ENCODE data around the gene CARD19.

The CARD19 gene

GRCh38 chr9:93137362-93137761 is 41.3 kb downstream of the CARD19 start:
- ATAC-seq = no peak
- TF ChIP-seq OSR1 (CRISPR knock-in tag; IDR thresholded peaks at IDR 0.05) (no peak), SNAI2 (CRISPR knock-in tag; IDR thresholded peaks at IDR 0.05) (no peak), TSHZ2 (CRISPR knock-in tag; IDR thresholded peaks at IDR 0.05) (no peak), ZFP30 (CRISPR knock-in tag; IDR thresholded peaks at IDR 0.05) (no peak), CSDC2 (CRISPR knock-in tag; IDR thresholded peaks at IDR 0.05) (no peak), ZC3H10 (CRISPR knock-in tag; IDR thresholded peaks at IDR 0.05) (no peak), ZNF565 (CRISPR knock-in tag; conservative IDR thresholded peaks at IDR 0.05; ENCODE audit: low read depth) (no peak), CSRNP3 (CRISPR knock-in tag; IDR thresholded peaks at IDR 0.05) (no peak)

GRCh38 chr9:93138171-93138764 is 42.3 kb downstream of the CARD19 start:
- TF ChIP-seq, protein P1, sequence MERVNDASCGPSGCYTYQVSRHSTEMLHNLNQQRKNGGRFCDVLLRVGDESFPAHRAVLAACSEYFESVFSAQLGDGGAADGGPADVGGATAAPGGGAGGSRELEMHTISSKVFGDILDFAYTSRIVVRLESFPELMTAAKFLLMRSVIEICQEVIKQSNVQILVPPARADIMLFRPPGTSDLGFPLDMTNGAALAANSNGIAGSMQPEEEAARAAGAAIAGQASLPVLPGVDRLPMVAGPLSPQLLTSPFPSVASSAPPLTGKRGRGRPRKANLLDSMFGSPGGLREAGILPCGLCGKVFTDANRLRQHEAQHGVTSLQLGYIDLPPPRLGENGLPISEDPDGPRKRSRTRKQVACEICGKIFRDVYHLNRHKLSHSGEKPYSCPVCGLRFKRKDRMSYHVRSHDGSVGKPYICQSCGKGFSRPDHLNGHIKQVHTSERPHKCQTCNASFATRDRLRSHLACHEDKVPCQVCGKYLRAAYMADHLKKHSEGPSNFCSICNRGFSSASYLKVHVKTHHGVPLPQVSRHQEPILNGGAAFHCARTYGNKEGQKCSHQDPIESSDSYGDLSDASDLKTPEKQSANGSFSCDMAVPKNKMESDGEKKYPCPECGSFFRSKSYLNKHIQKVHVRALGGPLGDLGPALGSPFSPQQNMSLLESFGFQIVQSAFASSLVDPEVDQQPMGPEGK (CRISPR knock-in tag; IDR thresholded peaks at IDR 0.05; ENCODE audit: borderline replicate concordance) = no peak
- TF ChIP-seq TSHZ2 (CRISPR knock-in tag; IDR thresholded peaks at IDR 0.05) (no peak), ZNF8 (CRISPR knock-in tag; IDR thresholded peaks at IDR 0.05) (no peak), TCF4 (CRISPR knock-in tag; IDR thresholded peaks at IDR 0.05; ENCODE audit: borderline replicate concordance) (no peak), ZC3H10 (CRISPR knock-in tag; IDR thresholded peaks at IDR 0.05) (no peak), POU6F1 (CRISPR knock-in tag; IDR thresholded peaks at IDR 0.05; ENCODE audit: borderline replicate concordance, low read depth) (no peak), CSRNP3 (CRISPR knock-in tag; IDR thresholded peaks at IDR 0.05) (no peak), ZFP3 (CRISPR knock-in tag; IDR thresholded peaks at IDR 0.05) (no peak), CREB5 (CRISPR knock-in tag; IDR thresholded peaks at IDR 0.05; ENCODE audit: low read depth) (no peak), ISL1 (CRISPR knock-in tag; IDR thresholded peaks at IDR 0.05) (no peak), SNAI2 (CRISPR knock-in tag; IDR thresholded peaks at IDR 0.05) (no peak)
- ATAC-seq = no peak

Data from SK-N-SH treated with all-trans-retinoic acid at 6 μM for 48 hours (cell line).